B cell (primary cell): Measurements from ENCODE around the gene AIMP1. TPM values are rescaled to one million over a fixed set of nuclear protein-coding genes. Genes with fewer than 3 reads are reported as not detected.

Source experiments
- ATAC-seq: fragments of 200-7000 bp; cut with Tn5 transposase; one replicate; pipeline ENCODE4 v1.10.0; 2021; ENCODE audit warnings: low read depth, mild to moderate bottlenecking, moderate number of reproducible peaks, moderate library complexity
- CTCF ChIA-PET: fragments of 350-600 bp; sonication (Branson Sonifier 250); formaldehyde crosslinking; loops from one replicate; lab custom pipeline; 2021; ENCODE audit warnings: antibody characterized with exemption, inconsistent platforms; lab: Charles Lee
- POLR2A ChIA-PET: fragments of 350-600 bp; sonication (Branson Sonifier 250); formaldehyde crosslinking; loops from one replicate; lab custom pipeline; 2021; ENCODE audit warnings: antibody characterized with exemption; lab: Charles Lee
- DNase-seq: peaks from one replicate; pipeline ENCODE4 v3.0.0; 2013
- H2AFZ ChIP-seq: 2 replicates; pipeline ENCODE4 v1.6.1; 2012; ENCODE audit warnings: mild to moderate bottlenecking, low read depth, low read length; ENCODE audit not compliant: insufficient read depth, poor library complexity, severe bottlenecking
- H3K27ac ChIP-seq, 2 donors: 1 replicate in 1 of 2; 2 replicates in 1 of 2; pipeline ENCODE4 v1.5.1; 2012 to 2013; ENCODE audit warnings: low read length in 2 of 2, mild to moderate bottlenecking in 2 of 2, moderate library complexity in 1 of 2
- H3K27me3 ChIP-seq, 4 experiments: fragments of 200-600 bp in 1 of 4; sonication (generic) in 1 of 4; replicated peaks in 1 of 4; 1 replicate in 2 of 4; 2 replicates in 2 of 4; pipeline versions ENCODE4 v1.6.1 to v1.7.0; 2013 to 2016; ENCODE audit warnings: low read length in 3 of 4, mild to moderate bottlenecking in 2 of 4, mixed read lengths in 1 of 4, moderate library complexity in 1 of 4; ENCODE audit not compliant: insufficient read depth in 4 of 4, control insufficient read depth in 3 of 4; ENCODE audit errors: control extremely low read depth in 1 of 4
- H3K36me3 ChIP-seq, 2 experiments: replicated peaks in 1 of 2; 1 replicate in 1 of 2; 2 replicates in 1 of 2; pipeline versions ENCODE4 v1.6.1 to v1.7.1; 2013; ENCODE audit warnings: low read length in 1 of 2; ENCODE audit not compliant: insufficient read depth in 2 of 2, control insufficient read depth in 1 of 2; ENCODE audit errors: control extremely low read depth in 1 of 2, extremely low read depth in 1 of 2
- H3K4me1 ChIP-seq, 2 donors: fragments of 200-600 bp in 1 of 2; sonication (generic) in 1 of 2; 1 replicate in 1 of 2; 2 replicates in 1 of 2; pipeline versions ENCODE4 v1.5.1 to v1.6.1; 2013 to 2017; ENCODE audit warnings: low read length in 2 of 2; ENCODE audit not compliant: control insufficient read depth in 2 of 2, insufficient read depth in 2 of 2
- H3K4me2 ChIP-seq: replicated peaks from 2 replicates; pipeline ENCODE3; 2012; ENCODE audit warnings: mild to moderate bottlenecking, low read depth, low read length; ENCODE audit not compliant: poor library complexity, severe bottlenecking
- H3K4me3 ChIP-seq, 5 experiments: fragments of 200-600 bp in 1 of 5; sonication (generic) in 1 of 5; 1 replicate in 3 of 5; 2 replicates in 2 of 5; pipeline versions ENCODE4 v1.5.1 to v1.7.0; 2011 to 2016; ENCODE audit warnings: low read length in 4 of 5, mild to moderate bottlenecking in 4 of 5, low read depth in 2 of 5, control low read depth in 1 of 5, moderate library complexity in 1 of 5; ENCODE audit not compliant: insufficient read depth in 1 of 5; ENCODE audit errors: control extremely low read depth in 1 of 5, extremely low read depth in 1 of 5
- H3K79me2 ChIP-seq: fragments of 200-600 bp; sonication (generic); one replicate; pipeline ENCODE4 v1.6.0; 2016; ENCODE audit warnings: low read length; ENCODE audit not compliant: control insufficient read depth, insufficient read depth
- H3K9ac ChIP-seq: fragments of 200-600 bp; sonication (generic); 2 replicates; pipeline ENCODE4 v1.6.1; 2017; ENCODE audit warnings: mild to moderate bottlenecking, low read length, moderate library complexity
- H3K9me3 ChIP-seq, 3 donors: one replicate each; pipeline versions ENCODE4 v1.6.1 to v1.7.1; 2013; ENCODE audit warnings: low read length in 2 of 3; ENCODE audit not compliant: control insufficient read depth in 2 of 3, insufficient read depth in 1 of 3; ENCODE audit errors: control extremely low read depth in 1 of 3
- H4K20me1 ChIP-seq: 2 replicates; pipeline ENCODE4 v1.6.0; 2012; ENCODE audit warnings: mild to moderate bottlenecking, low read length; ENCODE audit not compliant: insufficient read depth, control insufficient read depth, poor library complexity, severe bottlenecking
- H3K27ac Mint-ChIP-seq: one replicate; pipeline ENCODE4 v1.8.0; 2021; ENCODE audit warnings: mixed read lengths
- H3K27me3 Mint-ChIP-seq: one replicate; pipeline ENCODE4 v1.8.0; 2021; ENCODE audit warnings: mixed read lengths
- H3K4me1 Mint-ChIP-seq: one replicate; pipeline ENCODE4 v1.8.0; 2021; ENCODE audit warnings: mixed read lengths
- H3K4me3 Mint-ChIP-seq: one replicate; pipeline ENCODE4 v1.8.0; 2021; ENCODE audit warnings: mixed read lengths
- H3K9me3 Mint-ChIP-seq: one replicate; pipeline ENCODE4 v1.8.0; 2022; ENCODE audit warnings: mixed read lengths; ENCODE audit not compliant: insufficient read depth
- EZH2 ChIP-seq: IDR thresholded peaks from 2 replicates; pipeline ENCODE4 v1.6.1; 2012; ENCODE audit warnings: borderline replicate concordance, low read depth, mild to moderate bottlenecking, moderate library complexity, low read length; ENCODE audit not compliant: insufficient read depth, poor library complexity, severe bottlenecking
- WGBS: methylation state at CpG from one replicate; pipeline ENCODE4 v1.1.5; 2013; ENCODE audit warnings: missing lambda C conversion rate; ENCODE audit not compliant: insufficient coverage; 5-methylcytosine and 5-hydroxymethylcytosine counted together
- intact Hi-C: fragments of 100-400 bp; cut with micrococcal nuclease; formaldehyde crosslinking; loops from one replicate; pipeline ENCODE4 v1.10.0; 2022
- polyA plus RNA-seq: library from polyadenylated mRNA; depleted of rRNA; stranded (reverse); fragments of >200 nt; gene quantifications from 2 replicates; pipeline ENCODE4 v1.2.3, GENCODE V29; 2012
- total RNA-seq, 2 donors: library from RNA; stranded (reverse); fragments of 120-200 nt in 1 of 2; gene quantifications; 1 replicate in 1 of 2; 2 replicates in 1 of 2; pipeline versions ENCODE4 v1.2.3 to v1.2.4, GENCODE V29; 2013 to 2022
- TF ChIP-seq, protein P1 (sequence below): fragments of 200-600 bp; IDR thresholded peaks from one replicate; pipeline ENCODE4 v1.8.0; 2022; ENCODE audit warnings: antibody characterized with exemption, mild to moderate bottlenecking

AIMP1 gene
- total and polyA plus RNA-seq, 2 donors (not counting 1 experiment from before 2014, with no cell fraction given) = 12.0 to 49.7 TPM

DNA sequence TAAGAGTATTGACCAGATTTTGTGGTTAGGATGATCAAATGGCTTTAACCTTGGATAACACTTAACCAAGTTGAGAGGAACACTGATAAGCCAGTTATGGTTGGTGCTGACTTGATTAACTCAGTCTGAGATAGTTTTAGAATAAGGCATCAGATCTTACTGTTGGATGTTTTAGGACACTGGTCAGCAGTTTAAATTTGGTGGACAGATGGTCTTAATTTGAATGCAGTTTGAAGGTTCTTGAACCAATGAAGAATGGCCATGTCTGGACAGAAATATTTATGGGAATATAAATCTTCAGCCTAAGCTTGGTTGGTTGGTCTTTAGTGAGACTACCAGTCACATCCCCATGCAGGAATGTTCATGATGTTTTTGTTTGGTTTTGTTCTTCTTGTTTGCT lies 54.8 kb downstream of the AIMP1 start:
- H3K27ac ChIP-seq = no peak overlapping the region
- no peak overlapping the region for H2AFZ ChIP-seq
- Mint-ChIP-seq H3K4me1 (no peaks in the 10 kb centered on the region), H3K9me3 (no peaks in the 10 kb centered on the region), H3K4me3 (no peak overlapping the region), H3K27ac (no peak overlapping the region), H3K27me3 (peaks cover 28% of the 10 kb centered on the region)
- H4K20me1 ChIP-seq = no peaks in the 10 kb centered on the region
- H3K4me2 ChIP-seq = no peak overlapping the region
- peaks cover 0 to 12% (median 0%) of the 10 kb centered on the region in 4 experiments for H3K27me3 ChIP-seq
- no peaks in the 10 kb centered on the region for H3K9me3 ChIP-seq
- DNase-seq (no peak), ATAC-seq (no peak)
- no peak overlapping the region for H3K9ac ChIP-seq
- intact Hi-C loops = no loop called here
- H3K4me3 ChIP-seq = no peak overlapping the region
- H3K36me3 ChIP-seq = no peaks in the 10 kb centered on the region
- H3K79me2 ChIP-seq = no peaks in the 10 kb centered on the region
- TF ChIP-seq EZH2 = no peak
- CTCF ChIA-PET = interaction anchor here (1.1 kb wide), 1 partner anchor 22 kb away, joined by 3 read pairs; no protein-coding TSS in a partner anchor
- no peaks in the 10 kb centered on the region for H3K4me1 ChIP-seq
- POLR2A ChIA-PET = no interaction called here

DNA sequence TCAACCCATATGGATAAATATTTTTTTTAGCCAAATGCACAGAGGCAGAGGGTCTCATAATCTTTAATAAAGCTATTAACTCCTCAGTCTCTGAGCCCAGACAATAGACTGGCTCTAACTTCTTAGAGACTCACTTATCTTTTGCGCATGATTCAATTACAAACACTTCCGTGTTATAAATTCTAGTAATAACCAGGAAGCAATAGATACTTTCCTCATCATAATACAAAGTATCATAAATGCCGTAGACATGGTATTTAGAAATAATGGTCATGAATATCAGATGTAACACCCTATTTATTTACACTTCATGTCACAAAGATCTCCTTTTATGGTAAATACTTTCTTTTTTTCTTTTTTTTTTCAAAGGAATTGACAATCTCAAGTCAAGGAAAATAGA lies 56.7 kb downstream of the AIMP1 start:
- H3K9ac ChIP-seq = no peak overlapping the region
- TF ChIP-seq, protein P1, sequence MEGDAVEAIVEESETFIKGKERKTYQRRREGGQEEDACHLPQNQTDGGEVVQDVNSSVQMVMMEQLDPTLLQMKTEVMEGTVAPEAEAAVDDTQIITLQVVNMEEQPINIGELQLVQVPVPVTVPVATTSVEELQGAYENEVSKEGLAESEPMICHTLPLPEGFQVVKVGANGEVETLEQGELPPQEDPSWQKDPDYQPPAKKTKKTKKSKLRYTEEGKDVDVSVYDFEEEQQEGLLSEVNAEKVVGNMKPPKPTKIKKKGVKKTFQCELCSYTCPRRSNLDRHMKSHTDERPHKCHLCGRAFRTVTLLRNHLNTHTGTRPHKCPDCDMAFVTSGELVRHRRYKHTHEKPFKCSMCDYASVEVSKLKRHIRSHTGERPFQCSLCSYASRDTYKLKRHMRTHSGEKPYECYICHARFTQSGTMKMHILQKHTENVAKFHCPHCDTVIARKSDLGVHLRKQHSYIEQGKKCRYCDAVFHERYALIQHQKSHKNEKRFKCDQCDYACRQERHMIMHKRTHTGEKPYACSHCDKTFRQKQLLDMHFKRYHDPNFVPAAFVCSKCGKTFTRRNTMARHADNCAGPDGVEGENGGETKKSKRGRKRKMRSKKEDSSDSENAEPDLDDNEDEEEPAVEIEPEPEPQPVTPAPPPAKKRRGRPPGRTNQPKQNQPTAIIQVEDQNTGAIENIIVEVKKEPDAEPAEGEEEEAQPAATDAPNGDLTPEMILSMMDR = no peak
- no peak for TF ChIP-seq EZH2
- H3K79me2 ChIP-seq = no peaks in the 10 kb centered on the region
- H3K4me2 ChIP-seq = no peak overlapping the region
- ChIA-PET POLR2A (no interaction called here), CTCF (no interaction called here)
- no peaks in the 10 kb centered on the region for H4K20me1 ChIP-seq
- H3K4me1 ChIP-seq = no peaks in the 10 kb centered on the region
- ATAC-seq (no peak), DNase-seq (no peak)
- Mint-ChIP-seq H3K4me1 (no peaks in the 10 kb centered on the region), H3K27ac (no peak overlapping the region), H3K4me3 (no peak overlapping the region), H3K9me3 (no peaks in the 10 kb centered on the region), H3K27me3 (peaks cover 22% of the 10 kb centered on the region)
- H3K27me3 ChIP-seq = peaks cover 0 to 12% (median 0%) of the 10 kb centered on the region in 4 experiments
- WGBS = no CpG with 5 or more reads among the region's 3 CpGs
- H3K9me3 ChIP-seq = no peaks in the 10 kb centered on the region
- H3K27ac ChIP-seq = no peak overlapping the region
- H3K4me3 ChIP-seq = no peak overlapping the region
- intact Hi-C loops = no loop called here
- H3K36me3 ChIP-seq = no peaks in the 10 kb centered on the region
- no peak overlapping the region for H2AFZ ChIP-seq
